Right lobe of liver (tissue), 6 donors: ENCODE data around the gene LRRC71. TPM values are rescaled to one million over a fixed set of nuclear protein-coding genes. Genes with fewer than 3 reads are reported as not detected.
A peak's percentile ranks its signal among the peaks of the same experiment; 100 is the strongest.
"Not testable (repeated sequence)": the region's sequence is repeated elsewhere in the genome, so short reads cannot be mapped to it uniquely, and the experiment has no call there.

Experiments used
- ATAC-seq, 4 donors: fragments of 200-7000 bp; cut with Tn5 transposase; one replicate each; pipeline ENCODE4 v1.9.1; 2020; ENCODE audit warnings: mild to moderate bottlenecking in 4 of 4, moderate library complexity in 4 of 4
- DNase-seq, 3 donors: peaks; one replicate each; pipeline ENCODE4 v3.0.0-alpha.2; 2020
- H3K27ac ChIP-seq, 3 donors: fragments of 200-600 bp; one replicate each; pipeline ENCODE4 v1.8.0; 2022
- H3K27me3 ChIP-seq, 2 donors: fragments of 200-600 bp; one replicate each; pipeline ENCODE4 v1.8.0; 2022
- H3K36me3 ChIP-seq, 4 donors: fragments of 200-600 bp; sonication (generic) in 1 of 4; one replicate each; pipeline versions ENCODE4 v1.5.1 to v1.8.0; 2017 to 2022; ENCODE audit warnings: control low read depth in 1 of 4
- H3K4me1 ChIP-seq, 4 donors: fragments of 200-600 bp; sonication (generic) in 1 of 4; one replicate each; pipeline versions ENCODE4 v1.5.1 to v1.8.0; 2017 to 2022; ENCODE audit warnings: control low read depth in 1 of 4
- H3K4me3 ChIP-seq, 3 donors: fragments of 200-600 bp; one replicate each; pipeline ENCODE4 v1.8.0; 2022
- H3K9me3 ChIP-seq, 4 donors: fragments of 200-600 bp; sonication (generic) in 1 of 4; one replicate each; pipeline versions ENCODE4 v1.5.1 to v1.8.0; 2017 to 2022; ENCODE audit warnings: control low read depth in 1 of 4
- POLR2A ChIP-seq: fragments of 450-650 bp; IDR thresholded peaks from one replicate; pipeline ENCODE4 v1.6.1; 2017; ENCODE audit warnings: antibody characterized with exemption, mild to moderate bottlenecking
- WGBS: methylation state at CpG from one replicate; pipeline ENCODE4 v1.1.6; 2018; ENCODE audit warnings: low coverage, low lambda C conversion rate; ENCODE audit not compliant: insufficient coverage; ENCODE audit errors: missing lambda C conversion rate; 5-methylcytosine and 5-hydroxymethylcytosine counted together
- intact Hi-C, 2 donors: fragments of 100-400 bp; cut with DNase I; formaldehyde crosslinking; loops; one replicate each; pipeline versions ENCODE4 v1.11.2 to v1.14.1; 2022
- total RNA-seq, 6 experiments: library from RNA; depleted of rRNA in 2 of 6; stranded (reverse); fragments of >200 nt in 2 of 6; fragmentation: NEBNext Ultra II Directional in 3 of 6; extraction: Animal tissue kit (Norgen Biotek cat#: 25700) in 3 of 6; gene quantifications; one replicate each; pipeline versions ENCODE4 v1.1.0 to v1.2.4, GENCODE V29; 2016 to 2023
- TF ChIP-seq, protein P1 (sequence below), 4 donors: fragments of 200-600 bp in 3 of 4; fragments of 450-650 bp in 1 of 4; IDR thresholded peaks; one replicate each; pipeline versions ENCODE4 v1.5.1 to v1.8.0; 2016 to 2022; ENCODE audit warnings: antibody characterized with exemption in 4 of 4, mild to moderate bottlenecking in 2 of 4
- donor health status: DM: no; HTN: yes; CAD: no.
- donor health status: DM: no; HTN: no; CAD: no.
- donor health status: DM: no; HTN: no; CAD: no.
- donor health status: DM: no; HTN: yes; CAD: no.
- donor health status: DM: no; HTN: yes; CAD: no.

Gene LRRC71
- total RNA-seq, 6 experiments from 2014 or later: 0.12 to 0.20 TPM; not detected in 4

DNA sequence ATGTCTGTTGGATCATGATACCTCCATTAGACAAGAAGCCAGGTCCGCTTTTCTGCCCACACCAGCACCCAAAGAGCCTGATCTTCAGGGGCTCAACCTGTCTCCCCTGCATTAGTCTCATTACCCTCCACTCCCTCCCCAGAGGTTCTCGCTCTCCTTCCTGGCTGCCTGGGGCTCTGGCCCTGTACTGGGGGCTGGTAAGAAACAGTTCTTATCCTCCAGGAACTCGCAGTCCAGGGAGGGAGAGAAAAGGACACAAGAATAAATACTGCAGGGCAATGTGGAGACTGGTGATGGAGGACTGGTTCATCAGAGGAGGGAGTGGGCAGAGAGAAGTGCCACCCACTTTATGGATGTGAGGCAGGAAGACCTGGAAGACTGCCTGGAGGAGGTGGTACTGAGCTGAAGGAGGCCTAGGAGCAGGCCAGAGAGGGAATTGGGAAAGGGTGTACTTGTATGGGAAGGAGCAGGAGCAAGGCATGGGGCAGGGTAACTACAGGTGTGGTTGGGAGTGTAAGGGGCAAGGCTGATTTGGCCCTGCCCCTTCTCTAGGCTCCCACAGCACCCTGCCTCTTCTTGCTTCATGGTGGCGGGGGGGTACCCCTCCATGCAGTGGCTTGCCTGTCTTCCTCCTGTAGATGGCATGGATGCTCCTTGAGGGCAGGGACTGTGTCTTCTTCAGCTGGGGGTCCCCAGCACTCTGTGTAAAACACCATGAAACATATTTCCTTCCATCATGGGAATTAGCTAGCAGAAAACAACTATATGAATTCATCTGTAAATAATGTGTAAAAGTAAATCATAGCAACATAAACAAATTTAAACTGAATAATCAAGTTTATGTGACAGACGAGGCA is 5.0 kb downstream of the LRRC71 start:
- no peak for ATAC-seq
- Histone ChIP-seq H3K9me3 (no peaks in the 10 kb centered on the region), H3K27me3 (peaks cover 0 to 32% of the 10 kb centered on the region in 2 donors), H3K27ac (no peak overlapping the region), H3K4me3 (no peak overlapping the region), H3K4me1 (peaks cover 0 to 9% (median 0%) of the 10 kb centered on the region in 4 donors), H3K36me3 (no peaks in the 10 kb centered on the region)
- DNase-seq: no peak
- intact Hi-C loops: no loop called here
- TF ChIP-seq, protein P1, sequence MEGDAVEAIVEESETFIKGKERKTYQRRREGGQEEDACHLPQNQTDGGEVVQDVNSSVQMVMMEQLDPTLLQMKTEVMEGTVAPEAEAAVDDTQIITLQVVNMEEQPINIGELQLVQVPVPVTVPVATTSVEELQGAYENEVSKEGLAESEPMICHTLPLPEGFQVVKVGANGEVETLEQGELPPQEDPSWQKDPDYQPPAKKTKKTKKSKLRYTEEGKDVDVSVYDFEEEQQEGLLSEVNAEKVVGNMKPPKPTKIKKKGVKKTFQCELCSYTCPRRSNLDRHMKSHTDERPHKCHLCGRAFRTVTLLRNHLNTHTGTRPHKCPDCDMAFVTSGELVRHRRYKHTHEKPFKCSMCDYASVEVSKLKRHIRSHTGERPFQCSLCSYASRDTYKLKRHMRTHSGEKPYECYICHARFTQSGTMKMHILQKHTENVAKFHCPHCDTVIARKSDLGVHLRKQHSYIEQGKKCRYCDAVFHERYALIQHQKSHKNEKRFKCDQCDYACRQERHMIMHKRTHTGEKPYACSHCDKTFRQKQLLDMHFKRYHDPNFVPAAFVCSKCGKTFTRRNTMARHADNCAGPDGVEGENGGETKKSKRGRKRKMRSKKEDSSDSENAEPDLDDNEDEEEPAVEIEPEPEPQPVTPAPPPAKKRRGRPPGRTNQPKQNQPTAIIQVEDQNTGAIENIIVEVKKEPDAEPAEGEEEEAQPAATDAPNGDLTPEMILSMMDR (IDR thresholded peaks at IDR 0.05): no peak
- TF ChIP-seq POLR2A: no peak
- 71% methylated on average over 5 of the region's 5 CpGs for WGBS

DNA sequence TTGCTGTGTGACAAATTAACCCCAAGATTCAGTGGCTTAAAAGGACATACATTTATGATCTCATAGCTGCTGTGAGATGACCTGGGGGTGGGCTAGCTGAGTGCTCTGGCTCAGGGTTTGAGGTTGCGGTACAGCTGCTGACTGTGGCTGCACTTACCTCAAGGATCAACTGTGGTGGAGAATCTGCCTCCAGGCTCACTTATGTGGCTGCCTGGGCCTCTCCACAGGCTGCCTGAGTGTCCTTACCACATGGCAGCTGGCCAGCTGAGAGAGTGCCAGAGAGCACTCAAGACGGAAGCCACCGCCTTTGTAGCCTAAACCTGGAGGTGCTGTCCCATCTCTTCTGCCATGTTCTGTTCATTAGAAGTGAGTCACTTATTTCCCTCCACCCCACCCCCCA is 5.7 kb downstream of the LRRC71 start:
- ATAC-seq: peak in 2 of 4 donors; percentile 10 to 12
- Histone ChIP-seq H3K36me3 (no peaks in the 10 kb centered on the region), H3K27me3 (peaks cover 0 to 27% of the 10 kb centered on the region in 2 donors), H3K27ac (no peak overlapping the region), H3K4me3 (no peak overlapping the region), H3K9me3 (no peaks in the 10 kb centered on the region), H3K4me1 (peaks cover 0 to 7% (median 0%) of the 10 kb centered on the region in 4 donors)
- DNase-seq: peak in 2 of 3 donors; percentile 50 to 56
- intact Hi-C loops: no loop called here
- 35% methylated on average over 2 of the region's 3 CpGs for WGBS
- no peak for TF ChIP-seq POLR2A
- TF ChIP-seq, protein P1 (IDR thresholded peaks at IDR 0.05): no peak

DNA sequence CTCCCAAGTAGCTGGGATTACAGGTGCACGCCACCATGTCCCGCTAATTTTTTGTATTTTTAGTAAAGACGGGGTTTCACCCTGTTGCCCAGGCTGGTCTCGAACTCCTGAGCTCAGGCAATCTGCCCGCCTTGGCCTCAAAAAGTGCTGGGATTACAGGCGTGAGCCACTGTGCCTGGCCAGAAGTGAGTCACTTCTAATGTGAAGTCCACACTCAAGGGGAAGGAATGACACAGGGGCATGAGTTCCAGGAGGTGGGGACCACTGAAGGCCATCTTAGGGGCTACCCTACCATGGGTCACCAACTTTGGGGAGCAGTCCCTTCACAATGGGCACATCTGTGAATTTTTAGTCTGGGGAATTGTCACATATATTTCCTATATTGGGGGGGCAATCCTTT is 6.3 kb downstream of the LRRC71 start:
- H3K27ac ChIP-seq, H3K36me3 ChIP-seq, H3K9me3 ChIP-seq, intact Hi-C loops, H3K4me3 ChIP-seq, ATAC-seq, H3K4me1 ChIP-seq: not testable (repeated sequence)
- 60% methylated on average over 3 of the region's 6 CpGs for WGBS
- peak in 1 of 3 donors; percentile 4 for DNase-seq
- H3K27me3 ChIP-seq: peaks cover 0 to 27% of the 10 kb centered on the region in 2 donors

- intact Hi-C loops: no loop called here
- WGBS: 8% methylated on average over 29 of the region's 64 CpGs
- no peaks in the 10 kb centered on the region for H3K36me3 ChIP-seq
- ATAC-seq: peak; percentile 72 to 84 (median 76)
- H3K4me1 ChIP-seq: peaks cover 0 to 7% (median 0%) of the 10 kb centered on the region in 4 donors
- no peak overlapping the region for H3K27ac ChIP-seq
- H3K9me3 ChIP-seq: no peaks in the 10 kb centered on the region
- peak; percentile 66 to 78 (median 73) for DNase-seq
- H3K4me3 ChIP-seq: no peak overlapping the region
- TF ChIP-seq POLR2A: no peak
- TF ChIP-seq, protein P1 (IDR thresholded peaks at IDR 0.05): peak; percentile 50 to 56 (median 52)
- H3K27me3 ChIP-seq: peaks cover 0 to 27% of the 10 kb centered on the region in 2 donors
These were observed 7.0 kb downstream of the LRRC71 start for GRCh38 chr1:156927215-156928042.
